Right renal pelvis (tissue), 4 donors: ENCODE results near the gene LRP1-AS. TPM values are rescaled to one million over a fixed set of nuclear protein-coding genes. Genes with fewer than 3 reads are reported as not detected.

ENCODE experiments used
- DNase-seq, 4 donors: peaks; one replicate each; pipeline ENCODE4 v3.0.0-alpha.2; 2013; ENCODE audit warnings: low read depth in 4 of 4, low spot score in 3 of 4, missing footprints in 1 of 4
- polyA plus RNA-seq, 4 donors: library from polyadenylated mRNA; unstranded; fragments of 120-200 nt; gene quantifications; one replicate each; pipeline ENCODE4 v1.2.1, GENCODE V29; 2013; ENCODE audit not compliant: insufficient read length in 4 of 4

Gene LRP1-AS
- polyA plus RNA-seq, 4 donors = 0.18 TPM; not detected in 3

- DNase-seq = no peak
These were observed 15.2 kb upstream of the LRP1-AS start for GRCh38 chr12:57162553-57163125.

DNA sequence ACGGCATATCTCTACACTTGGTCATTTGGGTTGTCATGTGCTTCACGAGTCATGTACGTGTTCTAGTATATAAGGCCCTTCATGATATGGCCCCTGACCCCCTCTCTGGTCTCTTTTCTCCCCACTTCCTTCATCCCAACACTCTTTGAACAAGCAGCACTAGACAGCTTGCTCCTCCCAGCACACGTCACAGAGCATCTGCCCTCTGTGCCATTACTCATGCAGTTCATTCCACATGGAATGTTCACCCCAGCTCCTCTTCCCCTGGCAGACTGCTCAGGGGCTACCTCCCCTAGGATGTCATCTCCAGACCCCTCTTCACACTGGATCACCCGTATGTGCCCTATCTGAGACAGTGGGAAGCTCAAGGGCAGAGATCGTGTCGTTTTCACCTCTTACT lies 14.1 kb upstream of the LRP1-AS start:
- no peak for DNase-seq

- DNase-seq = no peak
These were observed 13.3 kb upstream of the LRP1-AS start for GRCh38 chr12:57160741-57161140.

- no peak for DNase-seq
These were observed 12.6 kb upstream of the LRP1-AS start for GRCh38 chr12:57160040-57160439.

GRCh38 chr12:57159311-57159710 lies 11.9 kb upstream of the LRP1-AS start:
- no peak for DNase-seq

GRCh38 chr12:57158665-57159064 lies 11.2 kb upstream of the LRP1-AS start:
- no peak for DNase-seq

DNA sequence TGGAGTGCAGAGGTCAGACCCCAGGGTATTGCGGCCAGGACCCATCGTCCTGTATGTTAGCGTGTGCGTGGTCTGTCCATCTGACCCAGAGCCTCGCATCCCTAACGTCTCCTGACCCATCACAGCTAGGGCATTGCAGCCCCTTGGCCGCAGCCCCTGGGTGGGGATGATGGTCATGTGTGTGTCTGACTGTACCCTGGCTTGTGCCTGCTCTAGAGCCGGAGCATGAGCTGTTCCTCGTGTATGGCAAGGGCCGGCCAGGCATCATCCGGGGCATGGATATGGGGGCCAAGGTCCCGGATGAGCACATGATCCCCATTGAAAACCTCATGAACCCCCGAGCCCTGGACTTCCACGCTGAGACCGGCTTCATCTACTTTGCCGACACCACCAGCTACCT lies 10.8 kb upstream of the LRP1-AS start:
- no peak for DNase-seq

- DNase-seq = no peak
These were observed 10.3 kb upstream of the LRP1-AS start for GRCh38 chr12:57157588-57158173.

DNA sequence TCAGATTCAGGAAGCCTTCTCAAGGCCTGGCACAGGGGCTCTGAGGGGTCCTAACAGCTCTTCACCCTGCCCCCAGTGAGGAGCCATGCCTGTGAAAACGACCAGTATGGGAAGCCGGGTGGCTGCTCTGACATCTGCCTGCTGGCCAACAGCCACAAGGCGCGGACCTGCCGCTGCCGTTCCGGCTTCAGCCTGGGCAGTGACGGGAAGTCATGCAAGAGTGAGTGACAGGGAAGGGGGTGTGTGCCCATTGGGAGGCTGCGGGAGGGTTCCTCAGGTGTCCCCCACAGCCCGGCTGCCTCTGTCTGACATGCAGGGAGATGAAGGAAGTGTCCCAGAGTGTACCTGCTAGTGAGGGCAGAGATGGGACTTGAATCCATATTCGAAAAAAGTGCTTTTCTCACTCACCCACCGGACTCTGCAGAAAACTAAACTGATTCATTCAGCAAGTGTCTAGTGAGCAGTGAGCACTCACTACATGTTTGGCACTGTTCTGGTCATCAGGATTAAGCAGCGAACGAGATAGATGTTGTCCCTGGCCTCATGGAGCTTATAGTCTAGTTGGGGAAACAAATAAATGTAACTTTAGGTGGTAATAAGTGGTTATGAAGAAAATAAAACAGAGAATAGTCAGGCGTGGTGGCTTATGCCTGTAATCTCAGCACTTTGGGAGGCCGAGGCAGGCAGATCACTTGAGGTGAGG lies 9.4 kb upstream of the LRP1-AS start:
- no peak for DNase-seq

DNA sequence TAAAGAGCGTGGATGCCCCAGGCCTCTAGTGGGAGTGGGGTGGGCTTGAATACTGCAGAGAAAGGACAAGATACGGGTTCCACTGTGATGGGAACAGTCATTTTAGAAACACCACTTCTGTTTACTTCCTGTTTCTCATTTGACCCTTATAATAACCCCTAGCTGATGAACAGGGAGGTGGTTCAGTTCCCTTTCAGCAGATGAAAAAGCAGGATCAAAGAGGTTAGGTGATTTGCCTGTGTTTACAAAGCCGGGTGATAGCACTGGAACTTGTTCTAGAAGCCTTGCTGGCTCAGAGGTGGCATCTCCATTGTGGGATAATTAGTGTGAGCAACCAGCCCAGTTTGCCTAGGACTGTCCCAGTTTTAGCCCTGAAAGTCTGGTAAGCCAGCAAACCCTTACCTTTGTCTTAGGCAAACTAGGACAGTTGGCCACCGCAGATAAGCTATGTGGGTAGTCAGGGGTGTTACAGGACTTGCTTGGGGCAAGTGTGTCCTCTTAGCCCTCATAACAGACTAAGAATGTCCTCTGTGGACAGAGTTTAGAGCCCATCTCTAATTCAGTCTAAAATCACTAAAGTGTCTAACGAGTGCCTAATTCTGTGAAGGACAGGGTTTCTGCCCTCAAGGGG lies 7.5 kb upstream of the LRP1-AS start:
- no peak for DNase-seq

- no peak for DNase-seq
These were observed 6.7 kb upstream of the LRP1-AS start for GRCh38 chr12:57154076-57154475.

DNA sequence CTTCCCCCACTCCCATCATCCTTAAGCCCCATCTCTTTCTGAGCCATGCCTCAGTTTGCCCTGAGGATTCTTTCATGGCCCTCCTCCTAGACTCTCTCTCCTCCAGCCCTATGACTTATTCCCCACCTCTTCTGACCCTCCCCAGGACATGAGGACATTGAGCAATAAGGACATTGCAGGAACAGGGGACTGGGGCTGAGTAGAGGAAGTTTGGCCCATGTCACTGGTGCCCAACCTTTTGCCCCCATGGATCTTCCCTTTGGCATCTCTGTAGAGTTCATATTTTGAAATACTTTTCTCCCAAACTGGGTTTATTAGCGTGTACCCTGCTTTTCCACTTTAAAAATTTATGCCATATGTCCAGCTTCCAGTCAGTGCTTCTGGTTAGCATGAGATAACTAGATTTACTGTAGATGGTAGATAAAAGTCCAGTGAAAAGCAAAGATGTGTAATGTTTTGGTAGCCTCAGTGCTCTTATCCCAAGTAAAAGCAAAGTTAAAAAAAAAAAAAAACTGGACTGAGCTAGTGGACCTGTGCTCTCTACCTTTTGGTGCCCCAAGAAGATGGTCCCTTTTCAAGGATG lies 6.1 kb upstream of the LRP1-AS start:
- DNase-seq = no peak

GRCh38 chr12:57152639-57153038 lies 5.2 kb upstream of the LRP1-AS start:
- DNase-seq = no peak

DNA sequence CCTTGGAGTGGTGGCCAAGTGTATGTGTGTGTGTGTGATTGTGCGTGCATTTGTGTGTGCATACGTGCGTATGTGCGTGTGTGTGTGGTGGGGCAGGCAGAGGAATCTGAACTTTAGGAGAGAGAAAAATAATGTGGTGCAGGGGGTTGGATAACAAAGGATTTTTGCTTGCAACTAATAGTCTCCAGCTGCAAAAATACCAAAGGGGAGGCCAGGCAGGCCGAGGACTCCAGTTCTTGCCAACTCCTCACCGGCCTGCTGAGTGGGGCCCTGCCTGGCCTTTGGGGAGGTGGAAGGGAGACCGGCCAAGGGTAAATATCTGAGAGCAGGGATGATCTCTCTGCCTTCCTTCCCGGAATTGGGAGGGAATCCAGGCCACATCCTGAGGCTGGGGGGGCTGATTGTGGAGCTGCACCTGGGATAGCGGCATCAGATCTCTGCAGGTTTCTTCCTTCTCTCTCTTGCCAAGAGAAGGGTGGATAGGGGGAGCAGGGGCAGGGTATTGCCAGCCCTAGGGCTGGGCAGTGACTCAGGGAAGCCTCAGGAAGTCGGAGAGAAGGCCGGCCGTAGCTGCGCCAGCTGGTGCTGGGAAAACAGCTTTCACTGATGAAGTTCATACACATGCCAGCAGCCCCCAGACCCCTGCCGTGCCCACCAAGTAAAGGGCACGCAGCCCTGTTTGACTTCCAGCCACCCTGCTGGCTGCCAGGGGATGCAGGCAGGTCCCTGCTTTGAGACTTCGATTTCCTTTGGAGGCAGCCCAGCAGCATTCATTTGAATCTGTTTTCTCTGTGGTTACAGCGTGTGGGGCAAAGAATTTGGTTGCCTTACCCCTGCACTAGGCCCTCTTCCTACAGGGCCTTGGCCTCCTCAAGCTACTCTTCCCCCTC lies 4.6 kb upstream of the LRP1-AS start:
- no peak for DNase-seq

DNA sequence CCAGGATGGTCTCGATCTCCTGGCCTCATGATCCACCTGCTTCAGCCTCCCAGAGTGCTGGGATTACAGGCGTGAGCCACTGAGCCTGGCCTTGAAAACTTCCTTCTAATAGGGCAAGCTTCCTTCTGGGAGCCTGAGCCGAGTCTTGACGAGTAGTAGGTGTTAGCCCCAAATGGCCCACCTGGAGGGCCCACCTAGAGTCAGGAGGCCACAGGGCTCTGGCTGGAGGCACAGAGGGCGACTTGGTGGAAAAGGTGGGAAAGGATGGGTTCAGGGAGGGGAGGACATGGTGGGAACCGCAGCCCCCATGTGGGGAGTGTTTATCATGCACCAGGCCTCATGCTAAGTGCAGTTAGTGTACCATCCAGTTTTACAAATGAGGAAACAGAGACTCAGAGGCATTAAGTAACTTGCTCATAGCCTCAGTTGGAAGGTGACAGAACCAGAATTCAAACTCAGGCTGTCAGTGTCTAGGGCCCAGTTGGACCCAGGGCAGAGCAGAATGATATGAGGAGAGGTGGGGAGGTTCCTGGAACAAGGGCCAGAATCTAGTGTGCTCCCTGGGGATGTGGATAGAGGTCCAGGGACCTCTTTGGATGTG lies 3.1 kb upstream of the LRP1-AS start:
- DNase-seq = no peak

DNA sequence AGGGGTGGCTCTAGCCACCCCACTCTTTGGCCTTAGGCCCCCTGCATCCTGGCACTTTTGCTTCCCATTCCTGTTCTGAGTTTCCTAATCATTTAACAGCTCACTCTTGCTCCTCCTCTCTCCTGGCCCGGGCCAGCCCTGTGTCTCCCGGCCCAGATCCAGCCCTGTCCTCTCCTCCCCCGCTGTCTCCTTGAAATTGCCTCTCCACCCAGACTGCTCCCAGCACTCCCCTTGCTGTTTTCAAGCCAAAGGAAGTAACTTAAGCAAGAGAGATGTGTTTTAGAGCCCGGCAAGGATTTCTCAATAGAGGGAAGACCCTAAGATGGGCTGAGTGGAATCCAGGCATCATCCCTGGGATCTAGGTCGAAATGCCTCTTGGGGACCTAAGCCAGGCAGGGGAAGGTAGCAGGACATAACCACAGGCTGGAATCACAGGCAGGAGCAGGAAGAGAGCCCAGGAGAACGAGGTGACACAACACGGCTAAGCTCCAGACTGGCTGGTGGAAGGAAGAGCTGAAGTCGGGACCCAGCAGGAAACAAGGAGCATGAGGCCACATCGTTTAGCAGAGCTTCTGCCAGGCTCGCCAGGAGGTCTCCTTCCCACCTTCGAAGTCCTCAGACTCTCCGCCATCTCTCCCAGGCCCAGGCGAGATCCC lies 2.0 kb upstream of the LRP1-AS start:
- DNase-seq = no peak

DNA sequence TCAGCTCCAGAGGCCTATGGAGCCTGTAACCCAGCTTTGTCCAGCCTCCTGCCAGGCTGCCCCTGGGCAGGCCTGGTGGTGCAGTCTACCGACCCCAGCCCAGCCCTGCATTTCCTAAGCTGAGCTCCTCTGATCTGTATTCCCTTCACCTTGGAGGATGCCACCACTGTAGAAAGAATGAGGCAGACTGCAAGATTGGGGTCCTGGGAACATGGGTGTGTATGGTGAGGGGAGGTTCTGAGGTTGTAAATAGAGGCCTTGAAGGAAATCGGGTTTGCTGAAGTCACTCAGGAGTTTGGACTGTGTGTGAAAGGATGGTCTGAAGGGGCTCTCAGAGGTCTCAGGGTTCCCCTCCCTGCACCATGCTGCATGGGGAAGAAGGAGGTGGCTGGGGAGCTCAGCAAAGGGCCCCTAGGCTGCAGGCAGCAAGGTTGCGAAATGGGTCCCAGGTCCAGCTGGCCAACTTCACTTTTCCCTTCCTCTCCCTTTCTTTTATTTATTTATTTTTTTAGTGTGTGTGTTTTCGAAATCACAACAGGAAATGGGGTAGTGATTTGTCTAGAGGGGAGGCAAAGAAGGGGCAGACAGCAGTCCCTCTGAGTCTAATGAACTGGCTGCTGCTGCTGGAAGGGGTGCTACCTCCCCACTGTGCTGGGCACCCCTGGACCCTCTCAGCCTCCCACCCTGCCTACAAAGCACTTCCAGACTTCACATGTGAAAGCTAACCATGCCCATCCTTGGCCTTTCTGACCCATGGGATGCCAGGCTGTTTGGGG lies 1.2 kb upstream of the LRP1-AS start:
- DNase-seq = no peak

- DNase-seq = no peak
These were observed 1.3 kb downstream of the LRP1-AS start for GRCh38 chr12:57146092-57146491.
